CD4-positive, alpha-beta T cell (primary cell): Measurements from ENCODE around the gene PAX6. TPM values are rescaled to one million over a fixed set of nuclear protein-coding genes. Genes with fewer than 3 reads are reported as not detected.

Experiments used
- ATAC-seq: fragments of 200-7000 bp; cut with Tn5 transposase; one replicate; pipeline ENCODE4 v1.10.0; 2022; ENCODE audit warnings: mild to moderate bottlenecking; ENCODE audit not compliant: poor library complexity
- CTCF ChIA-PET: fragments of 350-600 bp; sonication (Branson Sonifier 250); formaldehyde crosslinking; loops from one replicate; lab custom pipeline; 2021; ENCODE audit warnings: antibody characterized with exemption, inconsistent platforms; lab: Charles Lee
- POLR2A ChIA-PET: fragments of 350-600 bp; sonication (Branson Sonifier 250); formaldehyde crosslinking; loops from one replicate; lab custom pipeline; 2021; ENCODE audit warnings: antibody characterized with exemption, inconsistent platforms; lab: Charles Lee
- DNase-seq, 14 experiments: peaks; one replicate each; pipeline ENCODE4 v3.0.0-alpha.2; 2013 to 2020; ENCODE audit warnings: mixed read lengths in 2 of 14
- H3K27ac ChIP-seq, 2 donors: one replicate each; pipeline versions ENCODE4 v1.5.1 to v1.7.0; 2013; ENCODE audit warnings: low read length in 2 of 2, low read depth in 1 of 2, mild to moderate bottlenecking in 1 of 2
- H3K27me3 ChIP-seq, 2 experiments: 1 replicate in 1 of 2; 2 replicates in 1 of 2; pipeline versions ENCODE4 v1.6.1 to v1.7.0; 2013; ENCODE audit warnings: low read length in 2 of 2, control low read depth in 1 of 2, mild to moderate bottlenecking in 1 of 2, moderate library complexity in 1 of 2; ENCODE audit not compliant: insufficient read depth in 2 of 2, control insufficient read depth in 1 of 2
- H3K36me3 ChIP-seq: one replicate; pipeline ENCODE4 v1.6.1; 2013; ENCODE audit warnings: low read length, control low read depth; ENCODE audit not compliant: insufficient read depth
- H3K4me1 ChIP-seq: one replicate; pipeline ENCODE4 v1.6.1; 2013; ENCODE audit warnings: low read length, control low read depth; ENCODE audit not compliant: insufficient read depth
- H3K4me3 ChIP-seq: one replicate; pipeline ENCODE4 v1.5.1; 2013; ENCODE audit warnings: mild to moderate bottlenecking, low read length, moderate library complexity
- H3K9me3 ChIP-seq, 2 experiments: 1 replicate in 1 of 2; 2 replicates in 1 of 2; pipeline versions ENCODE4 v1.6.1 to v1.7.0; 2013; ENCODE audit warnings: low read length in 2 of 2, mild to moderate bottlenecking in 2 of 2, control low read depth in 1 of 2, moderate library complexity in 1 of 2; ENCODE audit not compliant: control insufficient read depth in 1 of 2, insufficient read depth in 1 of 2
- H3K27ac Mint-ChIP-seq: one replicate; pipeline ENCODE4 v1.8.0; 2020; ENCODE audit warnings: mixed read lengths
- H3K27me3 Mint-ChIP-seq: one replicate; pipeline ENCODE4 v1.8.0; 2021; ENCODE audit warnings: mixed read lengths
- H3K36me3 Mint-ChIP-seq: one replicate; pipeline ENCODE4 v1.8.0; 2021; ENCODE audit warnings: low read depth, mixed read lengths
- H3K4me1 Mint-ChIP-seq: one replicate; pipeline ENCODE4 v1.8.0; 2021; ENCODE audit warnings: low read depth, mixed read lengths
- H3K4me3 Mint-ChIP-seq: one replicate; pipeline ENCODE4 v1.8.0; 2020; ENCODE audit warnings: mild to moderate bottlenecking, mixed read lengths
- H3K9me3 Mint-ChIP-seq: one replicate; pipeline ENCODE4 v1.8.0; 2020; ENCODE audit warnings: mixed read lengths
- CTCF ChIP-seq: fragments of 200-600 bp; IDR thresholded peaks from one replicate; pipeline ENCODE4 v1.8.0; 2022; ENCODE audit warnings: antibody characterized with exemption, mild to moderate bottlenecking
- intact Hi-C, 2 experiments: fragments of 100-400 bp; cut with DNase I in 1 of 2; cut with micrococcal nuclease in 1 of 2; formaldehyde crosslinking; loops; one replicate each; pipeline versions ENCODE4 v1.15.1 to v1.9.0; 2023 to 2025; cut with DNase I, micrococcal nuclease
- total RNA-seq, 174 experiments: library from RNA in 2 of 174; stranded (reverse) in 2 of 174; gene quantifications; one replicate each; pipeline ENCODE4 v1.2.3 and lab custom pipeline; 2021 to 2026

The PAX6 gene
- total RNA-seq, 2 experiments from 2014 or later: not detected

- no peak overlapping the region for H3K27ac ChIP-seq
- Mint-ChIP-seq H3K27ac (no peak overlapping the region), H3K36me3 (no peaks in the 10 kb centered on the region), H3K4me1 (peaks cover 24% of the 10 kb centered on the region), H3K9me3 (no peaks in the 10 kb centered on the region), H3K27me3 (peaks cover 92% of the 10 kb centered on the region), H3K4me3 (peak overlapping the region; percentile 34)
- ChIA-PET POLR2A (no interaction called here), CTCF (no interaction called here)
- ATAC-seq (no peak), DNase-seq (no peak)
- H3K4me1 ChIP-seq: peaks cover 9% of the 10 kb centered on the region
- no peak for TF ChIP-seq CTCF
- peaks cover 12 to 54% of the 10 kb centered on the region in 2 experiments for H3K9me3 ChIP-seq
- H3K36me3 ChIP-seq: no peaks in the 10 kb centered on the region
- H3K4me3 ChIP-seq: no peak overlapping the region
- intact Hi-C loops: no loop called here
- peaks cover 80 to 96% of the 10 kb centered on the region in 2 experiments for H3K27me3 ChIP-seq
These were observed 14.0 kb upstream of the PAX6 start for GRCh38 chr11:31824879-31825837.

GRCh38 chr11:31824332-31824878 is 13.3 kb upstream of the PAX6 start:
- peaks cover 12 to 61% of the 10 kb centered on the region in 2 experiments for H3K9me3 ChIP-seq
- ATAC-seq: no peak
- ChIA-PET CTCF (no interaction called here), POLR2A (no interaction called here)
- H3K4me3 ChIP-seq: no peak overlapping the region
- peaks cover 10% of the 10 kb centered on the region for H3K4me1 ChIP-seq
- H3K27ac Mint-ChIP-seq: no peak overlapping the region
- H3K27me3 ChIP-seq: peaks cover 84 to 95% of the 10 kb centered on the region in 2 experiments
- H3K9me3 Mint-ChIP-seq: no peaks in the 10 kb centered on the region
- peaks cover 91% of the 10 kb centered on the region for H3K27me3 Mint-ChIP-seq
- H3K4me3 Mint-ChIP-seq: no peak overlapping the region
- H3K4me1 Mint-ChIP-seq: peaks cover 24% of the 10 kb centered on the region
- intact Hi-C loops: no loop called here
- no peak for TF ChIP-seq CTCF
- H3K27ac ChIP-seq: no peak overlapping the region
- H3K36me3 ChIP-seq: no peaks in the 10 kb centered on the region
- no peaks in the 10 kb centered on the region for H3K36me3 Mint-ChIP-seq
- no peak for DNase-seq

- Mint-ChIP-seq H3K27ac (no peak overlapping the region), H3K36me3 (no peaks in the 10 kb centered on the region), H3K27me3 (peaks cover 90% of the 10 kb centered on the region), H3K4me3 (no peak overlapping the region), H3K4me1 (peaks cover 24% of the 10 kb centered on the region), H3K9me3 (no peaks in the 10 kb centered on the region)
- no peak overlapping the region for H3K27ac ChIP-seq
- ATAC-seq: no peak
- no peak overlapping the region for H3K4me3 ChIP-seq
- H3K4me1 ChIP-seq: peaks cover 10% of the 10 kb centered on the region
- intact Hi-C loops: no loop called here
- peaks cover 85 to 95% of the 10 kb centered on the region in 2 experiments for H3K27me3 ChIP-seq
- peaks cover 12 to 67% of the 10 kb centered on the region in 2 experiments for H3K9me3 ChIP-seq
- no peaks in the 10 kb centered on the region for H3K36me3 ChIP-seq
- DNase-seq: no peak
- ChIA-PET POLR2A (no interaction called here), CTCF (no interaction called here)
- TF ChIP-seq CTCF: no peak
These were observed 12.7 kb upstream of the PAX6 start for GRCh38 chr11:31823644-31824331.
